Prostate gland (tissue), 2 donors: Measurements from ENCODE around the gene C19orf33. TPM values are rescaled to one million over a fixed set of nuclear protein-coding genes. Genes with fewer than 3 reads are reported as not detected.
A peak's percentile ranks its signal among the peaks of the same experiment; 100 is the strongest.

Source experiments
- DNase-seq: peaks from one replicate; pipeline ENCODE4 v3.0.0-alpha.2; 2019; ENCODE audit warnings: low spot score
- H3K27ac ChIP-seq, 2 donors: fragments of 200-600 bp; sonication (generic); 2 replicates each; pipeline ENCODE4 v1.5.1; 2017 to 2019
- H3K27me3 ChIP-seq: fragments of 200-600 bp; sonication (generic); replicated peaks from 2 replicates; pipeline ENCODE4 v1.5.1; 2019; ENCODE audit not compliant: insufficient read depth
- H3K36me3 ChIP-seq, 2 donors: fragments of 200-600 bp; sonication (generic); 1 replicate in 1 of 2; 2 replicates in 1 of 2; pipeline versions ENCODE4 v1.5.1 to v1.8.1; 2017 to 2019
- H3K4me1 ChIP-seq: fragments of 200-600 bp; sonication (generic); replicated peaks from 2 replicates; pipeline ENCODE4 v1.5.1; 2019
- H3K4me3 ChIP-seq, 2 donors: fragments of 200-600 bp; sonication (generic); 2 replicates each; pipeline ENCODE4 v1.5.1; 2017 to 2019
- H3K9me3 ChIP-seq: fragments of 200-600 bp; sonication (generic); 2 replicates; pipeline ENCODE4 v1.5.1; 2017
- POLR2A ChIP-seq: fragments of 450-650 bp; IDR thresholded peaks from one replicate; pipeline ENCODE4 v1.6.1; 2016; ENCODE audit warnings: antibody characterized with exemption, mild to moderate bottlenecking
- POLR2AphosphoS5 ChIP-seq: sonication (generic); formaldehyde crosslinking; IDR thresholded peaks from one replicate; pipeline ENCODE4 v1.6.1; 2017; ENCODE audit warnings: antibody characterized with exemption
- WGBS: methylation state at CpG from one replicate; pipeline ENCODE4 v1.1.5; 2018; 5-methylcytosine and 5-hydroxymethylcytosine counted together
- intact Hi-C: fragments of 100-400 bp; cut with DNase I; formaldehyde crosslinking; loops from one replicate; pipeline ENCODE4 v1.14.2; 2022
- total RNA-seq, 2 donors: library from RNA; depleted of rRNA; stranded (reverse); fragments of >200 nt; gene quantifications; one replicate each; pipeline ENCODE4 v1.1.0, GENCODE V29; 2016
- TF ChIP-seq, protein P1 (sequence below), 4 experiments: fragments of 200-600 bp in 2 of 4; fragments of 450-650 bp in 2 of 4; sonication (generic) in 2 of 4; IDR thresholded peaks; 1 replicate in 3 of 4; 2 replicates in 1 of 4; pipeline ENCODE4 v1.5.1; 2016 to 2019; ENCODE audit warnings: antibody characterized with exemption in 4 of 4, mild to moderate bottlenecking in 2 of 4, moderate library complexity in 2 of 4

Gene C19orf33
- total RNA-seq, 2 donors from 2014 or later: 9.7 to 15.5 TPM

DNA sequence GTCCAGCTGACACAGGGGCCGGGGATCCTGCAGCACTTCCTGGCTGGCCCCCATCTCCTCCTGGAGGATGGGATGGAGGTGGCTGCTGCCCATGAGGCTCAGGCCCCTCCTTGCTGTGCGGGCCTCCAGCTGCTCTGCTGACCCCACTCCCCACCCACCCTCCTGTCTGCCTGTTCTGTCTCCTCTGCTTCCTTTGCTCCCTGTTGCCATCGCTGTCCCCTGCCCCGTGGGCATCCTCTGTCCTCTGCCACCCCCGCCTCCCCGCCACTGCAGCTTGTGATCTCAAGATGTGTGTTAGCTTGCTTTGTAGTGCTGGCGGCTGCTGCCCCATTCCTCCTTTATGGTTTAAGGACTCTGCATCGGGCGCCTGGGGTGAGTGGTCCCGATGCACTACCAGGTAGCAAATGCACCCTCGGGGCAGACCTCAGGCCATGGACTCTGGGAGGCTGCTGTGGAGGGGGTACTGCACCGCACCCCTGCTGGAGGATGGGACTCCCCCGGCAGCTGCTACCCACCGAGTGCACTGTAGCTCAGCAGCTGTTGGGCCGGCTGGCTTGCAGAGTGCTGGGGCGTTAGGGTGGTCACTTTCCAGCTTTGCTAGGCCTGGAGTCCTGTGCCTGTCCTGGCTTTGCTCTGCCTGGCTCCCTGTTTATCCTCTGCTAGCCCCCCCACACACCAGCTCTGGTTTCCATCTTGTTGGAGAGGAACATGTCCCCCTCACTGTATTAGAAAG, 15.8 kb upstream of the C19orf33 start:
- peaks cover 23% of the 10 kb centered on the region for H3K4me1 ChIP-seq
- DNase-seq: no peak
- no peaks in the 10 kb centered on the region for H3K9me3 ChIP-seq
- TF ChIP-seq, protein P1, sequence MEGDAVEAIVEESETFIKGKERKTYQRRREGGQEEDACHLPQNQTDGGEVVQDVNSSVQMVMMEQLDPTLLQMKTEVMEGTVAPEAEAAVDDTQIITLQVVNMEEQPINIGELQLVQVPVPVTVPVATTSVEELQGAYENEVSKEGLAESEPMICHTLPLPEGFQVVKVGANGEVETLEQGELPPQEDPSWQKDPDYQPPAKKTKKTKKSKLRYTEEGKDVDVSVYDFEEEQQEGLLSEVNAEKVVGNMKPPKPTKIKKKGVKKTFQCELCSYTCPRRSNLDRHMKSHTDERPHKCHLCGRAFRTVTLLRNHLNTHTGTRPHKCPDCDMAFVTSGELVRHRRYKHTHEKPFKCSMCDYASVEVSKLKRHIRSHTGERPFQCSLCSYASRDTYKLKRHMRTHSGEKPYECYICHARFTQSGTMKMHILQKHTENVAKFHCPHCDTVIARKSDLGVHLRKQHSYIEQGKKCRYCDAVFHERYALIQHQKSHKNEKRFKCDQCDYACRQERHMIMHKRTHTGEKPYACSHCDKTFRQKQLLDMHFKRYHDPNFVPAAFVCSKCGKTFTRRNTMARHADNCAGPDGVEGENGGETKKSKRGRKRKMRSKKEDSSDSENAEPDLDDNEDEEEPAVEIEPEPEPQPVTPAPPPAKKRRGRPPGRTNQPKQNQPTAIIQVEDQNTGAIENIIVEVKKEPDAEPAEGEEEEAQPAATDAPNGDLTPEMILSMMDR (IDR thresholded peaks at IDR 0.05): no peak
- TF ChIP-seq POLR2A (no peak), POLR2AphosphoS5 (no peak)
- no peak overlapping the region for H3K4me3 ChIP-seq
- peak overlapping the region; percentile 11 to 44 for H3K27ac ChIP-seq
- peaks cover 0 to 7% of the 10 kb centered on the region in 2 donors for H3K36me3 ChIP-seq
- 92% methylated on average over 16 of the region's 16 CpGs for WGBS
- H3K27me3 ChIP-seq: no peaks in the 10 kb centered on the region
- intact Hi-C loops: no loop called here

DNA sequence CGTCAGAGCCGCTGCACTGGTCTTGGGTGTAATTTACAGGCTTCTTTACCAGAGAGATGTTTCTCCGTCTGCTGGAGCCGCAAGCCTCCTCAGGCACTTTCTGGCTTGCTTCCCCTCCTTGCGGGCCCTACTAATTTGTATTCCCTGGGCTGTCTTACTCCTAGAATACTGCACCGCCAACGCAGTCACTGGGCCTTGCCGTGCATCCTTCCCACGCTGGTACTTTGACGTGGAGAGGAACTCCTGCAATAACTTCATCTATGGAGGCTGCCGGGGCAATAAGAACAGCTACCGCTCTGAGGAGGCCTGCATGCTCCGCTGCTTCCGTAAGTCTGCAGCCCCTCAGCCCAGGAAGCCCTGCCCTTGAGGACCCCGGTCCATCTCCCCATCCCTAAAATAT, 14.1 kb upstream of the C19orf33 start:
- Histone ChIP-seq H3K36me3 (peaks cover 0 to 7% of the 10 kb centered on the region in 2 donors), H3K4me1 (peaks cover 23% of the 10 kb centered on the region), H3K9me3 (no peaks in the 10 kb centered on the region), H3K27ac (peak overlapping the region; percentile 80 to 83), H3K27me3 (no peaks in the 10 kb centered on the region), H3K4me3 (no peak overlapping the region)
- no peak for TF ChIP-seq POLR2AphosphoS5
- TF ChIP-seq, protein P1 (IDR thresholded peaks at IDR 0.05): no peak
- TF ChIP-seq POLR2A: no peak
- DNase-seq: no peak
- 89% methylated on average over 15 of the region's 15 CpGs for whole genome bisulfite sequencing
- intact Hi-C loops: no loop called here

DNA sequence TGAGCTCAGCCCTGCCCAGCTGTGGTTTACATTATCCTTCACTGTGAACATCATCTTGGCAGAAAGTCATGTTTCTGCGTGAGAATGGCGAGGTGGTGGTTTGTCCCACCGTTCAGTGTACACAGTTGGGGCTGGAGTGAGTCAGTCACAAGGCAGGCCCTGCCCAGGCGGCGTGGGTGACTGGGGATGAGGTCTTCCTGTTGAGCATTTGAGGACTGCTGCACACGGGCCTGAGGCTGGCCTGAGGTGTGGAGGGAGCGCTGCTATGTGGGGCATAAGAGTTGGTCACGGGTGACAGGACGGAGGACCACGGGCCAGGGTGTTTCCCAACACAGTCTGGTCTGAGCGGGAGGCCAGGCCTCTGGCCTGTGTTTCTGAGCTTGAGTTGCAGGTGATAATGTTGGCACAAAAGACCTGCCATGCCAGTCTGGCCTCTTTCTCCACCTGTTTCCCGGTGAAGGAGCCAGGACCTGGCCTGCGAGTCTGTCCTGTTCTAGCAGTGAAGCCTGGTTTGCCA, 13.4 kb upstream of the C19orf33 start:
- 34% methylated on average over 13 of the region's 13 CpGs for WGBS
- TF ChIP-seq POLR2A: no peak
- TF ChIP-seq POLR2AphosphoS5: peak; percentile 94
- Histone ChIP-seq H3K27ac (peak overlapping the region; percentile 80 to 83), H3K9me3 (no peaks in the 10 kb centered on the region), H3K4me1 (peaks cover 23% of the 10 kb centered on the region), H3K36me3 (peaks cover 0 to 7% of the 10 kb centered on the region in 2 donors), H3K4me3 (no peak overlapping the region), H3K27me3 (no peaks in the 10 kb centered on the region)
- intact Hi-C loops: no loop called here
- DNase-seq: peak; percentile 96

DNA sequence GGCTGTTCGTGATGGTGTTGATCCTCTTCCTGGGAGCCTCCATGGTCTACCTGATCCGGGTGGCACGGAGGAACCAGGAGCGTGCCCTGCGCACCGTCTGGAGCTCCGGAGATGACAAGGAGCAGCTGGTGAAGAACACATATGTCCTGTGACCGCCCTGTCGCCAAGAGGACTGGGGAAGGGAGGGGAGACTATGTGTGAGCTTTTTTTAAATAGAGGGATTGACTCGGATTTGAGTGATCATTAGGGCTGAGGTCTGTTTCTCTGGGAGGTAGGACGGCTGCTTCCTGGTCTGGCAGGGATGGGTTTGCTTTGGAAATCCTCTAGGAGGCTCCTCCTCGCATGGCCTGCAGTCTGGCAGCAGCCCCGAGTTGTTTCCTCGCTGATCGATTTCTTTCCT, 12.2 kb upstream of the C19orf33 start:
- Histone ChIP-seq H3K9me3 (no peaks in the 10 kb centered on the region), H3K27ac (peak overlapping the region; percentile 80 to 83), H3K36me3 (peaks cover 0 to 7% of the 10 kb centered on the region in 2 donors), H3K4me1 (peaks cover 23% of the 10 kb centered on the region), H3K27me3 (no peaks in the 10 kb centered on the region), H3K4me3 (no peak overlapping the region)
- WGBS: 55% methylated on average over 14 of the region's 15 CpGs
- peak; percentile 46 for DNase-seq
- TF ChIP-seq, protein P1 (IDR thresholded peaks at IDR 0.05): peak in 1 of 4 experiments; percentile 19
- no peak for TF ChIP-seq POLR2A
- intact Hi-C loops: no loop called here

DNA sequence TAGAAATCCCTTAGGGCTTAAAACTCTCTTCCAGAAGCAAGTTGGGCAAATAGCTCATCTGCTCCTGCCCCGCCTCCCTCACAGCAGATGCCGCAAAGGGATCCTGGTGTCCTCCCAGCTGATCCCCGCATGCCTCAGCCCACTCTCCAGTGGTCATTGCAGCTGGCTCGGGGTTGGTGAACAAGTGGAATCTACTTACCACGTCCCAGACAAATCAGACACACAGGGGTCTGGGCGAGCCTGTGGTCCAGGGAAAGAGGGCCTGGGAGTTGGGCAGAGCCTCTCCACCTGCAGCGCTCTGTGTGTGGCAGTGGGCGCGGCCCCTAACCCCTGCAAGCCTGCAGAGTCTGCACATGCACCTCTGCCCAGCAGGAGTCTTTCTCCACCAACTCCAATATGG, 10.8 kb upstream of the C19orf33 start:
- Histone ChIP-seq H3K4me3 (no peak overlapping the region), H3K27ac (peak overlapping the region in 1 of 2 donors; percentile 80), H3K4me1 (peaks cover 23% of the 10 kb centered on the region), H3K27me3 (no peaks in the 10 kb centered on the region), H3K9me3 (no peaks in the 10 kb centered on the region), H3K36me3 (peaks cover 0 to under 1% of the 10 kb centered on the region in 2 donors)
- DNase-seq: no peak
- TF ChIP-seq, protein P1 (IDR thresholded peaks at IDR 0.05): no peak
- TF ChIP-seq POLR2AphosphoS5 (no peak), POLR2A (no peak)
- intact Hi-C loops: no loop called here
- WGBS: 80% methylated on average over 9 of the region's 9 CpGs
